ENCODE measurements around the gene HMOX1. TPM values are rescaled to one million over a fixed set of nuclear protein-coding genes. Genes with fewer than 3 reads are reported as not detected.

The HMOX1 gene
- total and polyA plus RNA-seq, 2 of the 8 experiments (the other 6 are each of a cell fraction or from before 2014, with no cell fraction given): 25.0 to 41.6 TPM

- TF ChIP-seq CHD7 (IDR thresholded peaks at IDR 0.05; ENCODE audit: insufficient replicate concordance, low read length): no peak
- TF ChIP-seq GABPA (IDR thresholded peaks at IDR 0.05; ENCODE audit: borderline replicate concordance, insufficient read depth, low read length): no peak
- TF ChIP-seq YY1 (IDR thresholded peaks at IDR 0.05; ENCODE audit: low read depth, low read length): no peak
- no peak for TF ChIP-seq SP2 (IDR thresholded peaks at IDR 0.05; ENCODE audit: low read length)
- no peak for TF ChIP-seq EZH2 (IDR thresholded peaks at IDR 0.05; ENCODE audit: low read depth, low read length, severe bottlenecking)
These were observed 51.5 kb downstream of the HMOX1 start (continued) for GRCh38 chr22:35432228-35432905.
